ENCODE measurements around the gene ADARB2.
"Not testable (repeated sequence)": the region's sequence is repeated elsewhere in the genome, so short reads cannot be mapped to it uniquely, and the experiment has no call there.

Gene ADARB2

GRCh38 chr10:1774796-1775195, 37.5 kb upstream of the ADARB2 start:
- in situ Hi-C loops (cut with MboI; ENCODE audit: low pct_unique_long_range_greater_than_20kb, low sequenced_read_pairs, unreplicated experiment) = no loop called here
- TF ChIP-seq CTCF (IDR thresholded peaks at IDR 0.05; ENCODE audit: extremely low read depth, insufficient read depth, missing control alignments) = no peak
- DNase-seq (ENCODE audit: low spot score) = no peak

GRCh38 chr10:1773204-1773603, 35.9 kb upstream of the ADARB2 start:
- in situ Hi-C loops (cut with MboI; ENCODE audit: low pct_unique_long_range_greater_than_20kb, low sequenced_read_pairs, unreplicated experiment); DNase-seq (ENCODE audit: low spot score): not testable (repeated sequence)

- TF ChIP-seq CTCF (IDR thresholded peaks at IDR 0.05; ENCODE audit: extremely low read depth, insufficient read depth, missing control alignments) = no peak
- no peak for DNase-seq (ENCODE audit: low spot score)
- in situ Hi-C loops (cut with MboI; ENCODE audit: low pct_unique_long_range_greater_than_20kb, low sequenced_read_pairs, unreplicated experiment) = no loop called here
Measured at GRCh38 chr10:1766049-1766448, 28.7 kb upstream of the ADARB2 start.

- no peak for TF ChIP-seq CTCF (IDR thresholded peaks at IDR 0.05; ENCODE audit: extremely low read depth, insufficient read depth, missing control alignments)
- DNase-seq (ENCODE audit: low spot score) = no peak
- in situ Hi-C loops (cut with MboI; ENCODE audit: low pct_unique_long_range_greater_than_20kb, low sequenced_read_pairs, unreplicated experiment) = no loop called here
Measured at GRCh38 chr10:1762076-1762475, 24.8 kb upstream of the ADARB2 start.

GRCh38 chr10:1754506-1755153, 17.3 kb upstream of the ADARB2 start:
- no peak for TF ChIP-seq CTCF (IDR thresholded peaks at IDR 0.05; ENCODE audit: extremely low read depth, insufficient read depth, missing control alignments)
- in situ Hi-C loops (cut with MboI; ENCODE audit: low pct_unique_long_range_greater_than_20kb, low sequenced_read_pairs, unreplicated experiment) = no loop called here
- DNase-seq (ENCODE audit: low spot score) = no peak

GRCh38 chr10:1752153-1752552, 14.8 kb upstream of the ADARB2 start:
- in situ Hi-C loops (cut with MboI; ENCODE audit: low pct_unique_long_range_greater_than_20kb, low sequenced_read_pairs, unreplicated experiment) = no loop called here
- DNase-seq (ENCODE audit: low spot score) = no peak
- TF ChIP-seq CTCF (IDR thresholded peaks at IDR 0.05; ENCODE audit: extremely low read depth, insufficient read depth, missing control alignments) = no peak

GRCh38 chr10:1747590-1748157, 10.3 kb upstream of the ADARB2 start:
- in situ Hi-C loops (cut with MboI; ENCODE audit: low pct_unique_long_range_greater_than_20kb, low sequenced_read_pairs, unreplicated experiment) = no loop called here
- no peak for TF ChIP-seq CTCF (IDR thresholded peaks at IDR 0.05; ENCODE audit: extremely low read depth, insufficient read depth, missing control alignments)
- DNase-seq (ENCODE audit: low spot score) = no peak
